Measurements from ENCODE around the gene IWS1. TPM values are rescaled to one million over a fixed set of nuclear protein-coding genes. Genes with fewer than 3 reads are reported as not detected.
"Not testable (repeated sequence)": the region's sequence is repeated elsewhere in the genome, so short reads cannot be mapped to it uniquely, and the experiment has no call there.

IWS1 gene
- total RNA-seq, 1 donor from 2014 or later: 44.4 TPM

DNA sequence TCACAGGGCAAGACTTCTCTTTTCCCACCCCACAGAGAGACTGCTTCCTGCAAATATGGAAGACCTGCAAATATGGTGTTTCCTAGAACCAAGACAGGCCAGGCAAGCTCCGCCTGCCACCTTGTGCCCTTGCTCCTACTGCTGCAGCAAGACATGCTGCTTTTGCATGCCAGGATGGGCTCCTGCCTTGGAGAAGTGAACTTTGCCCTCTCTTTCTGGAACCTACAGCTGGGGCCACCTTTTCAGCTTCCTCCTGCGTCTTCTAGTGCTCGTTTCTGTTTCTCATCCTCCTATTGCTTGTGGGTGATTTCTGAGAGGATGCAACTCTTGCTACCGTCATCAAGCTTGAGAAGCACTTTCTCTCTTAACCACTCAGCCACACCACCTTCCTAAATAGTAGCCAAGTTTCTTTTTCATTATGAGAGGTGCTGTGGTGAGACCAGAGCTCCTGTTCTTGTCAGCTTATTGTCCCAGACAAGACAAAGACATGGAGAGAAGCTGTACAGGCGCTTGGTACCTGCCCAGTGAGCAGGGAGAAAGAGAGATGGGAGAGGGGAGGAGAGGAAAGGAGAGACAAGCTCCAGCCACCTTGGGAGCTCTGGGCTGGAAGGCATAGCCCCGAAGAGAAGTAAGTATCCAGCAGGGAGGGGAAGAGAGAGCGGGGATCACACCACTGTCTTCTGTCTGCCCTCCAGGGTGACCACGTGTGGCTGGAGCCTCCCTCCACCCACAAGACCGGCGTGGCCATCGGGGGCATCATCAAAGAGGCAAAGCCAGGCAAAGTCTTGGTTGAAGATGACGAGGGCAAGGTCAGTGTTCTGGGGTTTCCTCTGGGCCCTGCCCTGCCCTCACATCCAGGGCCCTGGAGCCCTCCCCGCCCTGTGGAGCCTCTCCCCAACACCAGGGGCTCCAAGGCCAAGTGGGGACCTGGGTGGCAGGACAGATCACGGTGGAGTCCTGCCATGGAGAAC, 37.5 kb upstream of the IWS1 start:
- DNase-seq (ENCODE audit: low spot score) (no peak), ATAC-seq (no peak)
- intact Hi-C loops (cut with DNase I): no loop called here

- intact Hi-C loops (cut with DNase I): no loop called here
- DNase-seq (ENCODE audit: low spot score): no peak
- no peak for ATAC-seq
Measured at GRCh38 chr2:127562936-127563335, 36.6 kb upstream of the IWS1 start.

- DNase-seq (ENCODE audit: low spot score): no peak
- ATAC-seq: no peak
- intact Hi-C loops (cut with DNase I): no loop called here
Measured at GRCh38 chr2:127561371-127561770, 35.1 kb upstream of the IWS1 start.

DNA sequence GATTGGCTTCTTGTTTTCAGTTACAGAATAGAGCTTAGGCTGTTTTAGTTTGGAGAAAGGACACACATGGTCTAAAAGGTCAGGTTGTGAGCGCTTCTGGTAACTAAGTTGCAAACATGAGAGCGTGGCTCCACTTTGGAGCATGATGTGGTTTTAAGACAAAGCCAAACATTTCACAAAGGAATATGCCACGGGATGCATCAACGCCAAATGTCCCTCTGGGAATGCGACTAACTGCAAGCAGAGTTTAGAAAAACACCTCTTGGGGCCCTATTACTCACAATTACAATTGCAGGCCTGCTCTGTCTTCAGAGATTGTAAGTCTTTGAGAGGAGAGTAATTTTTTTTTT, 34.6 kb upstream of the IWS1 start:
- no peak for DNase-seq (ENCODE audit: low spot score)
- ATAC-seq: no peak
- intact Hi-C loops (cut with DNase I): no loop called here

- DNase-seq (ENCODE audit: low spot score) (peak; percentile 34), ATAC-seq (no peak)
- intact Hi-C loops (cut with DNase I): no loop called here
Measured at GRCh38 chr2:127560201-127560930, 34.1 kb upstream of the IWS1 start.

DNA sequence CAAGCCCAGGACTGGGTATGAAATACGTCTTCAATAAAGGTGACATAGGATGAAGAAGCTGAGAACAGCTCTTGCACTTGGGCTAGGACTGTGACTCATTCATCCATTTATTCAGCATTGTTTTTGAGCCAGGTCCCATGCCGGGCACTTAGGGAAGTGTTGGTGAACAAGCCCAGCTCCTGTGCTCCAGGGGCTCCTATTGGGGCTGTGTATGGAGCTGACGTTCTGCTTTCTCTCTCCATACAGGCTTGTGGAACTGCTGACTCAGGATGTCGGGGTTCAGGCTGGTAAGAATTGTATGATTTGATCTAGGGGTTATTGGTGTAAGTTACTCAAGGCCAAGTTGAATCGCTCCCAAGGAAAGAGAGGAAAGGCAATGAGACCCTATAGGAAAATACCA, 33.2 kb upstream of the IWS1 start:
- DNase-seq (ENCODE audit: low spot score) (no peak), ATAC-seq (no peak)
- intact Hi-C loops (cut with DNase I): no loop called here

DNA sequence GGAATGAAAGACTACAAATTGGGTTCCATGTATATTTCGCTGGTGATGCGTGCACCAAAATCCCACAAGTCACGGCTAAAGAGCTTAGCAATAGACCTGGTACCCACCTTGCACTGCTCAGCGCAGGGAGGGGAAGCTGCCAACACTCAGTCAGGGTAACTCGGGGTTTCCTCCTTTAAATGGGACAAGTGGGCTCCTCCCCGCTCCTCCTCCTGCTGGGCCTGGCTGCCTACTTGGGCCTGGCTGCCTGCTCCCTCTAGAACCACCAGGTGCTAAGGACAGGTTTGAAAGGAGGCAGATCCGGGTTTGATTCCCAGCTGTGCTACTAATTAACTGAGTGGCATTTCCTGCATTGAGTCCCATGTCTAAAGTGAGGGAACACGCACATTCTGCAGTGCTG, 32.6 kb upstream of the IWS1 start:
- ATAC-seq (no peak), DNase-seq (ENCODE audit: low spot score) (peak; percentile 10)
- intact Hi-C loops (cut with DNase I): no loop called here

DNA sequence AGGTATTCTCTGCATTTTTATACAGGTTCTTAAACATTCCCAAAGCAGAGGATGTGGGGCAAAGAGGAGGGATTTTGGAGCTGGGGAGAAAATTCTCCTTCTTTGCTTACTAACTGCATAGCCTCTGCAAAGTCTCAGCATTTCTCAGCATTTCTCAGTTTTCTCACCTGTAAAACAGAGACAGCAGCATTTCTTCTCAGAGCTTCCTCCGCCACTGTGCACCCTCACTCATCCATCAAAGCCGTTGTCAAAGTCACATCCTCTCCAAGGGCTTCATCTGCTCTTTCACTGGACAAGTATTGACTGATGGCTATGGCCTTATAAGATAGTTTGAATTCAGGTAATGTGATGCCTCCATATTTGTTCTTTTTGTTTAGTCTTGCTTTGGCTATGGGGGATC, 26.6 kb upstream of the IWS1 start:
- intact Hi-C loops (cut with DNase I): no loop called here
- DNase-seq (ENCODE audit: low spot score) (no peak), ATAC-seq (no peak)

- no peak for DNase-seq (ENCODE audit: low spot score)
Measured at GRCh38 chr2:127552336-127552735, 26.0 kb upstream of the IWS1 start.

DNA sequence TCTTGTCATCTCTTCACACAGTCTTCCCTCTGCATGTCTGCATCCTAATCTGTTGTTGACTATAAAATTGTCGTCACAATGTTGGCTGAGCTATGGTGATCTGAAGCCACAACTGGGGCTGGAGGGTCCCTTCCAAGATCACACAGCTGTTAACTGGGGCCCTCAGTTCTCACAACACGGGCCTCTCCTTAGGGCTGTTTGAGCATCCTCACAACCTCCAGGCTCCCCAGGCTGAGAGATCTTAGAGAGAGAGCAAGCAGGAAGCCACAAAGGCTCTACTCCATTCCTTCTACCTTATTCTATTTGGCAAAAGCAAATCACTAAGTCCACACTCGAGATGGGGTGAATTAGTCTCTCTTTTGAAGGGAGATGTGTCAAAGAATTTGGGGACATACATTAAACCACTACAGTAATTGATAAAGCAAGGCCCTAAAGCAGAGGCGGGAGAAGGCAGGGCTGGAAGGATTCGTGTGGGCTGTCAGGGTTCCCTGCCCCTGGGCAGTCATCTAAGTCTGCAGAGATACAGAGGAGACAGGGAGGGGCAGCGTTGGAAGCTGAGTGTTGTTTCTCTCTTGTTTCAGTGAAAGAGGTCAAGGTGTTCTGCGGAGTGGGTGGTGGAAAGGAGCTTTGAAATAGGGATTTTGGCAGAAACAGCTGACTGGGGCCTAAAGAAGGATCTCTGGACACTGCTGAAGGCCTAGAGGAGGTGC, 25.1 kb upstream of the IWS1 start:
- no peak for DNase-seq (ENCODE audit: low spot score)
- intact Hi-C loops (cut with DNase I): no loop called here
- ATAC-seq: no peak

More at GRCh38 chr2:127552336-127552735, 26.0 kb upstream of the IWS1 start:
- intact Hi-C loops (cut with DNase I): no loop called here
- ATAC-seq: no peak

GRCh38 chr2:127546797-127547196, 20.5 kb upstream of the IWS1 start:
- intact Hi-C loops (cut with DNase I): no loop called here
- no peak for ATAC-seq
- DNase-seq (ENCODE audit: low spot score): no peak

- no peak for DNase-seq (ENCODE audit: low spot score)
- ATAC-seq: no peak
- intact Hi-C loops (cut with DNase I): no loop called here
Measured at GRCh38 chr2:127545796-127546195, 19.5 kb upstream of the IWS1 start.

- intact Hi-C loops (cut with DNase I): no loop called here
- no peak for DNase-seq (ENCODE audit: low spot score)
- no peak for ATAC-seq
Measured at GRCh38 chr2:127545189-127545588, 18.9 kb upstream of the IWS1 start.

GRCh38 chr2:127543013-127543501, 16.8 kb upstream of the IWS1 start:
- DNase-seq (ENCODE audit: low spot score); ATAC-seq; intact Hi-C loops (cut with DNase I): not testable (repeated sequence)

DNA sequence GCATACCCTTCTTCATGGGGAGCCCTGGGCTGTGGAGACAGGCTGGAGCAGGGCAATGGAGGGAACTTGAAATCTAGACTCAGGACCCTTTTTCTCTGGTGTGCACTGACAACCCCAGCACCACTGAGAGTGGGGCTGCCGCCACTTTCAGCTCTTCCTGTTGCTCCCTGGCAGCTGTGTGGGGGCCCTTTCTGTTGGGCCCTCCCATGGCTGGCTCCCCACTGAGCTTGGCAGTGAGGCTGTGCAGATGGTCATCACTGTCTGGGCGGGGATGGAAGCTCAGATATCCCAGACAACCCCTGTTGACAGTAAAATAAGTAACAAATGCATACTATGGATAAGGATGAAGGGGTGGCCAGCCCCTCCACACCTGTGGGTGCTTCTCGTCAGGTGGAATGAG, 15.9 kb upstream of the IWS1 start:
- ATAC-seq (no peak), DNase-seq (ENCODE audit: low spot score) (no peak)
- intact Hi-C loops (cut with DNase I): no loop called here

DNA sequence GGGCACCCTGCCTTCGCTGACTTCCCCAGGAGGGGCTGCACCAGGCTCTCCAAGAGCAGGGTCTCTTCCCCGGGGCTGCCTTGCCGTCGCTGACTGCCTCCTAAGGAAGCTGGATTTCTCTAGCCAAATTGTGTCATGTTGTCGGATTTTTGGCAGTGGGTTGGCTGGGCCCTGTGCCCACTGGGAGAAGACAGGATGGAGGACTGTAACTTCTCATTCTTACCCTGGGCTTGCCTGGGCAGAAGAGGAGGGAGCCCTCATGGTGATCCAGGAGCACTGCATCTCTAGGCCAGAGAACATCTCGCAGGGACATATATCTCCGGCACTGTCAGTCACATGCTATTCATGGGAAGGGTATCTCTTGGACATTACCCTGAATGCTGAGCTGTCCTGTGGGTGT, 15.5 kb upstream of the IWS1 start:
- no peak for DNase-seq (ENCODE audit: low spot score)
- intact Hi-C loops (cut with DNase I): no loop called here
- no peak for ATAC-seq

- intact Hi-C loops (cut with DNase I): no loop called here
- DNase-seq (ENCODE audit: low spot score) (no peak), ATAC-seq (no peak)
Measured at GRCh38 chr2:127537644-127538043, 11.4 kb upstream of the IWS1 start.

DNA sequence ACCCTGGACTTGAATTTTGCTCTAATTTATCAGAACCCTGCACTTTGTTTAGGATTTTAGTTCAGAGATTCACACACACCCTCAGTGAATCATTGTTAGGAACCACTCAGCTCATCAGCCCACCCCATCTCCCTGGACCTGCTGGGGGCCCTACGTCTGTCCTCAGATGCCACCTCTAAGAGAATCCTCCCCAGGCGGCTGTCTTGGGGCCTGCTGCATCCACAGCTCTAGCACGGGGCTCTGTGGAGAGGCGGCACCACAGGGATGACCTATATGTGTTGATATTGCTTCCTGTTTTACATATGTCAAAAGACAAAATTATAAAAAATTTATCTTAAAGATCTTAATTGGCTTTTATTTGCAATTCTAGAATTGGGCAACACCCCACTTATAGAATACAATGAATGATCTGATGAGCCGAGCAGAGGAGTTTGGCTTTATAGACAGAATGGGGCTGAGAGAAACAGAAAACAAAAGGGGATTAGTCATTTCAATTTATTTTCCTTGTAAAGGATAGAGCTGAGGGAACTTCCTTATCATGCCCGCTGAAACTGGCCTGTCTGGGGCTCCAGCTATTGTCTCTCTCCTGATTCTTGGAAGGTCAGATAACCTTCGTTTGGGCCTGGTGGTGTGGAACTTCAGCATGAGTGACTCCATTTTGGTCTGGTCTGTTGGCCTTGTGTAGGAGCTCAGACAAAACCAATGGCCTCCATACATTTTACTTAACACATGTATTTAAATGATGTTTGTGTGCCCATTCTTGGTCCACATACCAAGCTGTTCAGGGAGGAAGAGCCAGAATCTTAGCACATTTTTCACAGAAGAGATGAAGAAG, 10.6 kb upstream of the IWS1 start:
- intact Hi-C loops (cut with DNase I): no loop called here
- DNase-seq (ENCODE audit: low spot score) (no peak), ATAC-seq (no peak)

DNA sequence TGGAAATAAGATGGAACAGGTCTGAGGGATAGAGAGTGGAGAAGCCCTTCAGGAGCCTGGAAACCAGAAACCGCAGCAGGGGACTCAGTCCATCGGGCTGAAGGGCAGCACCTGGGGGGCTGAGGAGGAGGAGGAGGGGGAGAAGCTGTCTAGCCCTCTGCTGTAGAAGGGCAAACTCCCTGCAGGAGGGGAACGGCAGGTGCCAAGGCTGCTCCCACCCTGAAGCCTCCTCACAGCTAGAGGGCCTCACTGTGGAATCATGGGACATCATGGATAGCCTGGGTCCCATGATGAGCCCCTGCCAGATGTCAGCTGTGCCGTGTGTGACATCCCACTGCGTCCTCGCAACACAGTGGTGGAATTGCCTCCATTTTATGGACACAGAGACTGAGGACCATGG, 9.6 kb upstream of the IWS1 start:
- DNase-seq (ENCODE audit: low spot score) (no peak), ATAC-seq (no peak)
- intact Hi-C loops (cut with DNase I): no loop called here
